Hepatocyte (in vitro differentiated cells): ENCODE results near the gene TRIM9. TPM values are rescaled to one million over a fixed set of nuclear protein-coding genes. Genes with fewer than 3 reads are reported as not detected.

Experiments used
- DNase-seq: peaks from one replicate; pipeline ENCODE4 v3.0.0-alpha.2; 2016; ENCODE audit warnings: low spot score
- H2AFZ ChIP-seq: fragments of 200-600 bp; sonication (generic); 2 replicates; pipeline ENCODE4 v1.6.0; 2016; ENCODE audit warnings: antibody characterized with exemption, mild to moderate bottlenecking
- H3K27ac ChIP-seq: fragments of 200-600 bp; sonication (generic); 2 replicates; pipeline ENCODE4 v1.5.1; 2016; ENCODE audit warnings: mild to moderate bottlenecking
- H3K27me3 ChIP-seq: fragments of 200-600 bp; sonication (generic); 2 replicates; pipeline ENCODE4 v1.6.1; 2016
- H3K36me3 ChIP-seq: fragments of 200-600 bp; sonication (generic); replicated peaks from 2 replicates; pipeline ENCODE4 v1.5.1; 2016; ENCODE audit warnings: low read depth; ENCODE audit not compliant: insufficient read depth
- H3K4me1 ChIP-seq: fragments of 200-600 bp; sonication (generic); 2 replicates; pipeline ENCODE4 v1.5.1; 2016; ENCODE audit warnings: mild to moderate bottlenecking, moderate library complexity; ENCODE audit not compliant: insufficient read depth
- H3K4me2 ChIP-seq: fragments of 200-600 bp; sonication (generic); 2 replicates; pipeline ENCODE4 v1.6.0; 2016
- H3K4me3 ChIP-seq: fragments of 200-600 bp; sonication (generic); 2 replicates; pipeline ENCODE4 v1.5.1; 2016; ENCODE audit warnings: mild to moderate bottlenecking
- H3K79me2 ChIP-seq: fragments of 200-600 bp; sonication (generic); 2 replicates; pipeline ENCODE4 v1.6.0; 2017; ENCODE audit warnings: mild to moderate bottlenecking
- H3K9me2 ChIP-seq: fragments of 200-600 bp; sonication (generic); replicated peaks from 2 replicates; pipeline ENCODE4 v1.6.0; 2017; ENCODE audit warnings: mild to moderate bottlenecking; ENCODE audit not compliant: insufficient read depth
- H3K9me3 ChIP-seq: fragments of 200-600 bp; sonication (generic); 2 replicates; pipeline ENCODE4 v1.5.1; 2016; ENCODE audit warnings: low read depth, mild to moderate bottlenecking
- H4K20me1 ChIP-seq: fragments of 200-600 bp; sonication (generic); 2 replicates; pipeline ENCODE4 v1.6.0; 2016; ENCODE audit warnings: mild to moderate bottlenecking; ENCODE audit not compliant: insufficient read depth, poor library complexity, severe bottlenecking
- EZH2 ChIP-seq: fragments of 200-600 bp; sonication (generic); IDR thresholded peaks from 2 replicates; pipeline ENCODE4 v1.6.1; 2016; ENCODE audit warnings: antibody characterized with exemption, mild to moderate bottlenecking, borderline replicate concordance
- EZH2phosphoT487 ChIP-seq: fragments of 200-600 bp; sonication (generic); IDR thresholded peaks from one replicate; pipeline ENCODE4 v1.6.1; 2018; ENCODE audit warnings: antibody characterized with exemption, mild to moderate bottlenecking, low read depth, moderate library complexity; ENCODE audit not compliant: unreplicated experiment, severe bottlenecking
- WGBS: methylation state at CpG from one replicate; pipeline ENCODE4 v1.1.6; 2016; ENCODE audit warnings: low lambda C conversion rate; ENCODE audit errors: missing lambda C conversion rate; 5-methylcytosine and 5-hydroxymethylcytosine counted together
- polyA plus RNA-seq: library from polyadenylated mRNA; unstranded; fragments of >200 nt; fragmentation: Nextera tagmentation; extraction: Ambion mirVana; gene quantifications from 2 replicates; pipeline ENCODE4 v1.2.1, GENCODE V29; 2016
- total RNA-seq: library from RNA; depleted of rRNA; stranded (reverse); fragments of >200 nt; gene quantifications from 2 replicates; pipeline ENCODE4 v1.2.3, GENCODE V29; 2014
- TF ChIP-seq, protein P1 (sequence below): fragments of 200-600 bp; sonication (generic); IDR thresholded peaks from 2 replicates; pipeline ENCODE4 v1.5.1; 2016; ENCODE audit warnings: antibody characterized with exemption, mild to moderate bottlenecking; ENCODE audit not compliant: poor library complexity

TRIM9 gene
- total and polyA plus RNA-seq, 2 experiments from 2014 or later = 0.10 to 0.94 TPM

DNA sequence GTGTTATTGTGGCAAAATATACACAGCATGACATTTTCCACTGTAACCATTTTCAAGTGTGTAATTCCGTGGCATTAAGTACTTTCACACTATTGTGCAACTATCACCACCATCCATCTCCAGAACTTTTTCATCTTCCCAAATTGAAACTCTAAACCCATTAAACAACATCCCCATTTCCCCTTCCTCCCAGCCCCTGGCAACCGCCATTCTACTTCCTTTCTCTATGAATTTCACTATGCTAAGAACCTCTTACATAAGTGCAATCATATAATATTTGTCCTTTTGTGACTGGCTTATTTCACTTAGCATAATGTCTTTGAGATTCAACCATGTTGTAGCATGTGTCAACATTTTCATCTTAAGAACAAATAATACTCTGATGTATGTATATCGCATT lies 82.8 kb downstream of the TRIM9 start:
- Histone ChIP-seq H3K9me2 (no peaks in the 10 kb centered on the region), H3K79me2 (no peaks in the 10 kb centered on the region), H3K27me3 (no peaks in the 10 kb centered on the region), H3K27ac (no peak overlapping the region), H3K9me3 (no peaks in the 10 kb centered on the region), H3K4me1 (no peaks in the 10 kb centered on the region), H3K36me3 (no peaks in the 10 kb centered on the region), H3K4me3 (no peak overlapping the region), H2AFZ (no peak overlapping the region), H4K20me1 (no peaks in the 10 kb centered on the region), H3K4me2 (no peak overlapping the region)
- WGBS = 86% methylated on average over 3 of the region's 3 CpGs
- DNase-seq = no peak
- TF ChIP-seq EZH2phosphoT487 = no peak
- TF ChIP-seq, protein P1, sequence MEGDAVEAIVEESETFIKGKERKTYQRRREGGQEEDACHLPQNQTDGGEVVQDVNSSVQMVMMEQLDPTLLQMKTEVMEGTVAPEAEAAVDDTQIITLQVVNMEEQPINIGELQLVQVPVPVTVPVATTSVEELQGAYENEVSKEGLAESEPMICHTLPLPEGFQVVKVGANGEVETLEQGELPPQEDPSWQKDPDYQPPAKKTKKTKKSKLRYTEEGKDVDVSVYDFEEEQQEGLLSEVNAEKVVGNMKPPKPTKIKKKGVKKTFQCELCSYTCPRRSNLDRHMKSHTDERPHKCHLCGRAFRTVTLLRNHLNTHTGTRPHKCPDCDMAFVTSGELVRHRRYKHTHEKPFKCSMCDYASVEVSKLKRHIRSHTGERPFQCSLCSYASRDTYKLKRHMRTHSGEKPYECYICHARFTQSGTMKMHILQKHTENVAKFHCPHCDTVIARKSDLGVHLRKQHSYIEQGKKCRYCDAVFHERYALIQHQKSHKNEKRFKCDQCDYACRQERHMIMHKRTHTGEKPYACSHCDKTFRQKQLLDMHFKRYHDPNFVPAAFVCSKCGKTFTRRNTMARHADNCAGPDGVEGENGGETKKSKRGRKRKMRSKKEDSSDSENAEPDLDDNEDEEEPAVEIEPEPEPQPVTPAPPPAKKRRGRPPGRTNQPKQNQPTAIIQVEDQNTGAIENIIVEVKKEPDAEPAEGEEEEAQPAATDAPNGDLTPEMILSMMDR = no peak
- no peak for TF ChIP-seq EZH2

- no peaks in the 10 kb centered on the region for H3K79me2 ChIP-seq
- H3K27ac ChIP-seq = no peak overlapping the region
- TF ChIP-seq EZH2 (no peak), EZH2phosphoT487 (no peak)
- TF ChIP-seq, protein P1 = no peak
- peaks cover 21% of the 10 kb centered on the region for H3K4me1 ChIP-seq
- H4K20me1 ChIP-seq = no peaks in the 10 kb centered on the region
- no peak for DNase-seq
- H3K9me2 ChIP-seq = no peaks in the 10 kb centered on the region
- H3K4me2 ChIP-seq = no peak overlapping the region
- no peak overlapping the region for H2AFZ ChIP-seq
- no peaks in the 10 kb centered on the region for H3K36me3 ChIP-seq
- no peaks in the 10 kb centered on the region for H3K27me3 ChIP-seq
- H3K9me3 ChIP-seq = no peaks in the 10 kb centered on the region
- no peak overlapping the region for H3K4me3 ChIP-seq
Observed at GRCh38 chr14:51008446-51008845, 86.5 kb downstream of the TRIM9 start.

DNA sequence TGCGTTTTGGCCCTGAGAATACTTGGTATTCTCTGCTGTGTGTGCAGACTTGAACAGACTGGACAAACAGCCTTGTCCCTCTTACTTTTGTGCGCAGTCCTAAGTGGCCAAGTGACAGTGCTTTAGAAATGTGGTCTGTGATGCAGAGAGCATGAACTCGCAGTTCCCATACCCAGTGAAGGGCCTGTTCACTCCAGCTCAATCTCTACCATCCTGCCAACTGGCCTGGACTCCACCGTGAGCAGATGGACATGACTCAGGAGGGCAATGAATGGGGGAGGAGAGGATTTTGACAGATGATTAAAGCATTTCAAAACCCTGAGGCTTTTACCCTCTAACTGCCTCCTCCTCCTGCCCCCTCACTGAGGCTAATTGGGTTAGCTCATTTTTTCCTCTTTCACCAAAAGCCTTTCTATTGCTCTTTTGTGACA lies 88.1 kb downstream of the TRIM9 start:
- H3K27ac ChIP-seq = no peak overlapping the region
- no peaks in the 10 kb centered on the region for H3K9me2 ChIP-seq
- TF ChIP-seq EZH2phosphoT487 = no peak
- H4K20me1 ChIP-seq = no peaks in the 10 kb centered on the region
- no peak overlapping the region for H3K4me2 ChIP-seq
- H3K27me3 ChIP-seq = no peaks in the 10 kb centered on the region
- no peaks in the 10 kb centered on the region for H3K9me3 ChIP-seq
- H3K4me3 ChIP-seq = no peak overlapping the region
- H2AFZ ChIP-seq = no peak overlapping the region
- H3K4me1 ChIP-seq = peaks cover 21% of the 10 kb centered on the region
- 72% methylated on average over 4 of the region's 4 CpGs for WGBS
- H3K36me3 ChIP-seq = no peaks in the 10 kb centered on the region
- no peak for DNase-seq
- H3K79me2 ChIP-seq = no peaks in the 10 kb centered on the region

DNA sequence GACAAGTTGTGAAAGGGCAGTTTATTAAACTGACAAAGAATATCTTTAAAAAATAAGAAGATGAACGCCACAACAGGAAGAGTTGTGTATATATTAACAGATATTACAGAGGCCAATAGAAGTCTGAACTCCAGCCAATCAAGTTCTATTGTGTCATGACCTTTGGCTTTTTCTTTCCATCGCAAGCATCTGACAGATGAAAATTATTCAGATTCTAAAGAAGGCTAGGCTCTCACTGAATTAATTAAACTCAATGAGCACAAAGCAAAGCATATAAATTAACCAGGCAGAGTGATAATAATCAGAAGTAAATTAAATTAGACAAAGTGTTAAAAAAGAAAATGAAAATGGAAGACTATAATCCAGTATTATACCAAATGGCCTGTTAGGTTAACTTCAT lies 88.6 kb downstream of the TRIM9 start:
- Histone ChIP-seq H3K9me2 (no peaks in the 10 kb centered on the region), H3K4me2 (no peak overlapping the region), H2AFZ (no peak overlapping the region), H3K27ac (no peak overlapping the region), H3K36me3 (no peaks in the 10 kb centered on the region), H3K79me2 (no peaks in the 10 kb centered on the region), H3K27me3 (no peaks in the 10 kb centered on the region), H3K9me3 (no peaks in the 10 kb centered on the region), H4K20me1 (no peaks in the 10 kb centered on the region), H3K4me3 (no peak overlapping the region), H3K4me1 (peaks cover 21% of the 10 kb centered on the region)
- DNase-seq = no peak
- 87% methylated on average over 2 of the region's 2 CpGs for WGBS
- TF ChIP-seq EZH2phosphoT487 (no peak), EZH2 (no peak)
